Loucy (cell line): ENCODE measurements around the gene POC1B.

Experiments used
- H2AFZ ChIP-seq: fragments of 200-600 bp; sonication (generic); 2 replicates; pipeline ENCODE4 v1.6.0; 2016; ENCODE audit warnings: antibody characterized with exemption, mild to moderate bottlenecking, low read length, moderate library complexity
- H3F3A ChIP-seq: fragments of 200-600 bp; 2 replicates; pipeline ENCODE4 v1.6.0; 2016; ENCODE audit warnings: antibody characterized with exemption, low read depth, mild to moderate bottlenecking
- H3K27me3 ChIP-seq: fragments of 200-600 bp; sonication (generic); 2 replicates; pipeline ENCODE4 v1.6.1; 2014; ENCODE audit warnings: low read length, mild to moderate bottlenecking; ENCODE audit not compliant: insufficient read depth, poor library complexity, severe bottlenecking
- H3K36me3 ChIP-seq: fragments of 200-600 bp; sonication (generic); 2 replicates; pipeline ENCODE4 v1.6.1; 2016; ENCODE audit warnings: low read length; ENCODE audit not compliant: insufficient read depth
- H3K4me1 ChIP-seq: fragments of 200-600 bp; sonication (generic); 2 replicates; pipeline ENCODE4 v1.5.1; 2014; ENCODE audit warnings: low read length, mild to moderate bottlenecking; ENCODE audit not compliant: insufficient read depth, poor library complexity, severe bottlenecking
- H3K4me2 ChIP-seq: fragments of 200-600 bp; sonication (generic); 2 replicates; pipeline ENCODE4 v1.6.0; 2014; ENCODE audit warnings: antibody characterized with exemption, low read length, low read depth, mild to moderate bottlenecking; ENCODE audit not compliant: poor library complexity, severe bottlenecking
- H3K4me3 ChIP-seq: fragments of 200-600 bp; sonication (generic); 2 replicates; pipeline ENCODE4 v1.5.1; 2014; ENCODE audit warnings: low read length, mild to moderate bottlenecking, mixed read lengths; ENCODE audit not compliant: poor library complexity, severe bottlenecking
- H3K79me2 ChIP-seq: fragments of 200-600 bp; sonication (generic); 2 replicates; pipeline ENCODE4 v1.6.1; 2014; ENCODE audit warnings: low read length; ENCODE audit not compliant: insufficient read depth
- H3K9ac ChIP-seq: fragments of 200-600 bp; sonication (generic); 2 replicates; pipeline ENCODE4 v1.6.0; 2014; ENCODE audit warnings: mild to moderate bottlenecking, low read depth, low read length, moderate library complexity; ENCODE audit not compliant: poor library complexity, severe bottlenecking
- H3K9me2 ChIP-seq: fragments of 200-600 bp; sonication (generic); replicated peaks from 2 replicates; pipeline ENCODE4 v1.6.1; 2016; ENCODE audit warnings: low read depth, low read length, mixed read lengths
- H3K9me3 ChIP-seq: fragments of 200-600 bp; sonication (generic); 2 replicates; pipeline ENCODE4 v1.6.1; 2014; ENCODE audit warnings: mild to moderate bottlenecking, antibody characterized with exemption, low read length, low read depth; ENCODE audit not compliant: insufficient read depth
- H4K20me1 ChIP-seq: fragments of 200-600 bp; sonication (generic); 2 replicates; pipeline ENCODE4 v1.6.0; 2014; ENCODE audit warnings: antibody characterized with exemption, low read length, mild to moderate bottlenecking; ENCODE audit not compliant: insufficient read depth, poor library complexity, severe bottlenecking
- CTCF ChIP-seq: fragments of 200-600 bp; sonication (generic); conservative IDR thresholded peaks from 2 replicates; pipeline ENCODE4 v1.5.1; 2014; ENCODE audit warnings: mild to moderate bottlenecking, antibody characterized with exemption, low read length
- EZH2phosphoT487 ChIP-seq: fragments of 200-600 bp; IDR thresholded peaks from 2 replicates; pipeline ENCODE4 v1.6.1; 2018; ENCODE audit warnings: antibody characterized with exemption, mild to moderate bottlenecking, moderate library complexity, borderline replicate concordance

The POC1B gene

GRCh38 chr12:89517720-89518119, 8.1 kb downstream of the POC1B start:
- no peak overlapping the region for H3K4me2 ChIP-seq
- peaks cover 5% of the 10 kb centered on the region for H4K20me1 ChIP-seq
- H3K9me3 ChIP-seq: no peaks in the 10 kb centered on the region
- no peak overlapping the region for H3K4me3 ChIP-seq
- H2AFZ ChIP-seq: no peak overlapping the region
- no peak overlapping the region for H3K9ac ChIP-seq
- TF ChIP-seq CTCF (no peak), EZH2phosphoT487 (no peak)
- no peaks in the 10 kb centered on the region for H3K36me3 ChIP-seq
- H3K9me2 ChIP-seq: no peaks in the 10 kb centered on the region
- H3K79me2 ChIP-seq: peaks cover 16% of the 10 kb centered on the region; the same call in 1 of the 2 replicates
- H3K27me3 ChIP-seq: no peaks in the 10 kb centered on the region
- peaks cover 13% of the 10 kb centered on the region for H3K4me1 ChIP-seq
- H3F3A ChIP-seq: no peaks in the 10 kb centered on the region

- Histone ChIP-seq H3K9ac (no peak overlapping the region), H3K4me1 (peaks cover 4% of the 10 kb centered on the region), H3K27me3 (no peaks in the 10 kb centered on the region), H3F3A (no peaks in the 10 kb centered on the region), H3K4me2 (no peak overlapping the region), H4K20me1 (no peaks in the 10 kb centered on the region), H3K4me3 (no peak overlapping the region), H2AFZ (no peak overlapping the region), H3K9me2 (no peaks in the 10 kb centered on the region), H3K9me3 (no peaks in the 10 kb centered on the region), H3K79me2 (peaks cover 8% of the 10 kb centered on the region; the same call in 1 of the 2 replicates), H3K36me3 (no peaks in the 10 kb centered on the region)
- TF ChIP-seq EZH2phosphoT487: no peak
These were observed 9.2 kb downstream of the POC1B start for GRCh38 chr12:89516633-89517032.

GRCh38 chr12:89514751-89515150, 11.1 kb downstream of the POC1B start:
- TF ChIP-seq CTCF (no peak), EZH2phosphoT487 (no peak)
- no peak overlapping the region for H2AFZ ChIP-seq

GRCh38 chr12:89513544-89513943, 12.3 kb downstream of the POC1B start:
- no peak overlapping the region for H2AFZ ChIP-seq
- H3K9ac ChIP-seq: no peak overlapping the region
- no peak overlapping the region for H3K4me2 ChIP-seq
- no peaks in the 10 kb centered on the region for H3K79me2 ChIP-seq
- H3K4me3 ChIP-seq: no peak overlapping the region
- H3K9me3 ChIP-seq: no peaks in the 10 kb centered on the region
- H3K9me2 ChIP-seq: no peaks in the 10 kb centered on the region
- H3K27me3 ChIP-seq: no peaks in the 10 kb centered on the region
- TF ChIP-seq EZH2phosphoT487 (no peak), CTCF (no peak)
- H3K4me1 ChIP-seq: no peaks in the 10 kb centered on the region
- no peaks in the 10 kb centered on the region for H4K20me1 ChIP-seq
- H3K36me3 ChIP-seq: no peaks in the 10 kb centered on the region
- no peaks in the 10 kb centered on the region for H3F3A ChIP-seq

More at GRCh38 chr12:89514751-89515150, 11.1 kb downstream of the POC1B start:
- Histone ChIP-seq H3F3A (no peaks in the 10 kb centered on the region), H3K36me3 (no peaks in the 10 kb centered on the region), H3K79me2 (no peaks in the 10 kb centered on the region), H3K4me2 (no peak overlapping the region), H4K20me1 (no peaks in the 10 kb centered on the region), H3K9me2 (no peaks in the 10 kb centered on the region), H3K27me3 (no peaks in the 10 kb centered on the region), H3K9me3 (no peaks in the 10 kb centered on the region), H3K4me1 (no peaks in the 10 kb centered on the region), H3K4me3 (no peak overlapping the region), H3K9ac (no peak overlapping the region)
